ENCODE measurements around the gene GPBP1L1.
A peak's percentile ranks its signal among the peaks of the same experiment; 100 is the strongest.

The GPBP1L1 gene

DNA sequence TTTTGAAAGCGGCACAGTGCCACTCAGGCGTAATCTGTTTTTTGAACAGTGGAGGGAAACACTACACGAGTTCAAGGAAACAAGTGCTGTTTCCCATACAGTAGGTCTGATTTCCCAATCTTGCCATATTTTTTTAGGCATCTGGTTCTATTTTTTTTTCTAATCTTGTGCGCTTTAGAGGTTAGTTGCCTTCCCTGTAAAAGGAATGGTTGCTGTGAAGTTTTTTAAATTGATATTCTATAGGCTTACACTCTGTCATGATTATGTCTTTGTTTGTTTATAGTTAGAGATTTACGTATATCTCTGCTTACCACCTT is 101.3 kb downstream of the GPBP1L1 start:
- no peak for DNase-seq

DNA sequence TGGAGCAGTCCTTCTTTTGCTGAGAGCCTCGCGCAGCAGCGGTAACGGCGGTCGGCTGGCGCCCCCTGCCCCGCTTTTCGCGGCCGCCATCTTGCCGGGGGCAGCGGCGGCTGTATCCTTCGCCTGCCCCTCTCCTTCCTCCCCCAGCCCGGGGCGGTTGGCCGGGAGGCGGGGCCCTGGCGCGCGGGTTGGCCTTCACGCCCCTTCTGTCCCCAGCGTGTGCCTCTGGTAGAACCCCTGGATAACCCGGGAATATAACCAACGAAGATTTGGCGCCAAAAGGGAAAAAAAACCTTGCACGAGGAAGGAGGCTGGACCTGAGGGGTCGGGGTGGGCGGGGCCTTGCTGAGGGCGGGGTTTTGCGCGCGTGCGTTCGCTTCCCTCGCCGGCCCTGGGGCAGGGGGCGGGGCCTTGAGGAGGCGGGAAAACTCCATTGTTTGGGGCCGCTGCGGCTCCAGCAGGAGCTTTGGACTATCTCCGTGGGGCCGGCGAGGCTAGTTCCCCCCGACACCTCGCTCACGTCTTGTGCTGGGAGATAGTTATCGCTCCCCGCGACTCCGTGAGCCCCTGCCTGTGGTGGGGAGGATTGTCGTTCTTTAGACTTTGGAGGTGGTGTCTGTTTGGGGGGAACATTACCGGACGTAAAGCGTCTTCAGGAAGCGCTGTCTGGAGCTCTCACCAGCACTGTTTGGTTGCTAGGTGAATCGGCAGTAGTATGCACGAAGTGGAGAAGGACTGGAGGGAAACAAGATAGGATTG is 101.8 kb downstream of the GPBP1L1 start:
- DNase-seq: peak; percentile 83 to 86

DNA sequence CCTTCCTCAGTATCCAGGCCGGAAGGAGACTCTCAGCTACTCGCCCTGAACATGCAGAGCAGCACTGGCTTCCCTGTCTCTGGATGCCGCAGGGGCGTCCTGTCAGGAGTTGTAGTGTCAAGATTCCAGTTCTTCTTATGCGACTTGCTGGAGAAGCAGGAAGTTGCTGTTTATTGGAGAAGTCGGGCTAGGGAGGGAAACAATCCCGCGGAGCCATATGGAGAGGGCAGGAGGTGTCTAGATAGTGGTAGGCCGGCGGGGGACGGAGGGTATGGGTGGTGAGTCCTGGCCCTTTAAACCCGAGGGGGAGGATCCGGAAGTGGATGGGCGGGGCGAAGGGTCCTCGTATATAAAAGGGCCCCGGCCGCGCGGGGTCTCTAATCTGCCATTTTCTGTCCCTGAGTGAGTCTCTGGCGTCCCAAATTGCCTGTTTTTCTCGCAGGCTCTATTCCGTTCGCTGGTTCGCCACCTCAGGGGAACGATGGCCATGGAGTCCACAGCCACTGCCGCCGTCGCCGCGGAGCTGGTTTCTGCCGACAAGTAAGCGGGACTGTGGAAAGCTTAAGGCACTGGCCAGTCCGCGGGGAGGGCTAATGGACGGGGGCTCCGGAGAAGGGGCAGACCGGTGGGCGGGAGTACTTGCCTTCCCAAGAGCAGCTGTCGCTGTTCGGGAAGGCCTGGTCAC is 102.5 kb downstream of the GPBP1L1 start, which contains the start of gene NASP:
NASP (plus strand) TSS at position 376 of the 685 bp plus-strand sequence; CDS start at position 482, 106 bp downstream.
- DNase-seq: peak; percentile 77 to 93

DNA sequence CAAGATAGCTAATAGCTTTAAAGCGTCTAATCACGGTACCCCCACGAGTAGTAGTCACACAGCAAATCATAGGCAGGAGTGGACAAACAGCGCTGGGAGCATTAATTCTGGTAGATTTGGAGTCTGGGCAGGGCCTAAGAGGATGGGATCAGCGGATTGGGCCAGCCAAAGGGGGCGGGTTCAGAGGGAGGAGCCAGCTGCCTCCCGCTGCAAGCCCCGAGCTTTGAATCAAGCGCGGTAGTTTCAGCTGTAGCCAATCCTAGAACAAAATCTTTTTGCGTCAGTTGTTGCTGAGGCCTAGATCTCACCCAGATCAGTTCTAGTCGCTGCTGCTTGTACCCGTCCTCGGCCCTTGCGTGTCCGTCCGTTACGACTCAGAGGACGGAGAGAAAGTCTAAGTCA is 103.1 kb downstream of the GPBP1L1 start:
- DNase-seq: peak; percentile 93 to 94

All from bone marrow (tissue), 2 donors.